GM23338 (cell line): ENCODE data around the gene UNC5B. TPM values are rescaled to one million over a fixed set of nuclear protein-coding genes. Genes with fewer than 3 reads are reported as not detected.

Experiments
- ATAC-seq: fragments of 200-7000 bp; cut with Tn5 transposase; 3 replicates; pipeline ENCODE4 v1.9.1; 2020
- DNase-seq: peaks from one replicate; pipeline ENCODE4 v3.0.0-alpha.2; 2015; ENCODE audit warnings: low spot score
- H2AFZ ChIP-seq: fragments of 200-600 bp; sonication (generic); 2 replicates; pipeline ENCODE4 v1.8.0; 2016; ENCODE audit warnings: antibody characterized with exemption, mild to moderate bottlenecking, moderate library complexity
- H3F3A ChIP-seq: fragments of 200-600 bp; sonication (generic); replicated peaks from 2 replicates; pipeline ENCODE4 v1.8.0; 2017; ENCODE audit warnings: antibody characterized with exemption, mixed run types, low read depth
- H3K27ac ChIP-seq: fragments of 200-600 bp; sonication (generic); 2 replicates; pipeline ENCODE4 v1.6.1; 2016; ENCODE audit warnings: low read depth
- H3K27me3 ChIP-seq: fragments of 200-600 bp; sonication (generic); 2 replicates; pipeline ENCODE4 v1.8.0; 2016; ENCODE audit warnings: mild to moderate bottlenecking, mixed run types, moderate library complexity; ENCODE audit not compliant: insufficient read depth
- H3K36me3 ChIP-seq: fragments of 200-600 bp; sonication (generic); 2 replicates; pipeline ENCODE4 v1.8.0; 2016; ENCODE audit warnings: mild to moderate bottlenecking; ENCODE audit not compliant: insufficient read depth
- H3K4me1 ChIP-seq: fragments of 200-600 bp; sonication (generic); 2 replicates; pipeline ENCODE4 v1.8.0; 2016; ENCODE audit warnings: mild to moderate bottlenecking, moderate library complexity; ENCODE audit not compliant: insufficient read depth
- H3K4me2 ChIP-seq: fragments of 200-600 bp; sonication (generic); 2 replicates; pipeline ENCODE4 v1.7.1; 2017; ENCODE audit warnings: mixed run types
- H3K4me3 ChIP-seq: fragments of 200-600 bp; sonication (generic); 2 replicates; pipeline ENCODE4 v1.6.1; 2016; ENCODE audit warnings: mixed run types
- H3K79me2 ChIP-seq: fragments of 200-600 bp; sonication (generic); replicated peaks from 2 replicates; pipeline ENCODE4 v1.8.0; 2017; ENCODE audit warnings: mild to moderate bottlenecking; ENCODE audit not compliant: insufficient read depth
- H3K9me2 ChIP-seq: fragments of 200-600 bp; sonication (generic); 2 replicates; pipeline ENCODE4 v1.8.0; 2017; ENCODE audit not compliant: insufficient read depth
- H4K20me1 ChIP-seq: fragments of 200-600 bp; sonication (generic); replicated peaks from 2 replicates; pipeline ENCODE4 v1.8.0; 2017; ENCODE audit warnings: mild to moderate bottlenecking; ENCODE audit not compliant: insufficient read depth
- H3K27ac Mint-ChIP-seq: 2 replicates; pipeline ENCODE4 v1.8.0; 2020; ENCODE audit warnings: inconsistent platforms, mild to moderate bottlenecking, moderate library complexity, mixed read lengths
- H3K27me3 Mint-ChIP-seq: 3 replicates; pipeline ENCODE4 v1.8.0; 2022; ENCODE audit warnings: low read depth, mild to moderate bottlenecking, moderate library complexity, mixed read lengths, inconsistent platforms; ENCODE audit not compliant: insufficient read depth, poor library complexity
- H3K36me3 Mint-ChIP-seq: 3 replicates; pipeline ENCODE4 v1.8.0; 2021; ENCODE audit warnings: low read depth, mild to moderate bottlenecking, inconsistent platforms, moderate library complexity, mixed read lengths
- H3K4me1 Mint-ChIP-seq: 3 replicates; pipeline ENCODE4 v1.8.0; 2020; ENCODE audit warnings: mild to moderate bottlenecking, inconsistent platforms, mixed read lengths
- H3K4me3 Mint-ChIP-seq: 3 replicates; pipeline ENCODE4 v1.8.0; 2021; ENCODE audit warnings: moderate library complexity, mild to moderate bottlenecking, inconsistent platforms, mixed read lengths
- H3K9me3 Mint-ChIP-seq: 3 replicates; pipeline ENCODE4 v1.8.0; 2020; ENCODE audit warnings: moderate library complexity, mild to moderate bottlenecking, inconsistent platforms, mixed read lengths
- CREB1 ChIP-seq: fragments of 250-450 bp; sonication (Bioruptor Pico); IDR thresholded peaks from 2 replicates; pipeline ENCODE4 v1.5.0; 2020; ENCODE audit warnings: low read depth, mild to moderate bottlenecking, moderate library complexity
- ETS1 ChIP-seq: IDR thresholded peaks from 2 replicates; pipeline ENCODE4 v1.6.1; 2016; ENCODE audit warnings: antibody characterized with exemption
- EZH2phosphoT487 ChIP-seq: fragments of 200-600 bp; sonication (generic); IDR thresholded peaks from one replicate; pipeline ENCODE4 v1.8.1; 2018; ENCODE audit warnings: antibody characterized with exemption; ENCODE audit not compliant: unreplicated experiment
- JUNB ChIP-seq: IDR thresholded peaks from one replicate; pipeline ENCODE4 v1.6.1; 2016; ENCODE audit warnings: antibody characterized with exemption; ENCODE audit not compliant: unreplicated experiment
- POLR2AphosphoS5 ChIP-seq: IDR thresholded peaks from 2 replicates; pipeline ENCODE4 v1.6.1; 2016; ENCODE audit warnings: antibody characterized with exemption, low read depth
- ZNF462 ChIP-seq: fragments of 250-450 bp; sonication (Bioruptor Pico); IDR thresholded peaks from 2 replicates; pipeline ENCODE4 v1.5.0; 2020; ENCODE audit warnings: mild to moderate bottlenecking, moderate library complexity
- polyA plus RNA-seq: library from polyadenylated mRNA; unstranded; fragments of >200 nt; fragmentation: Nextera tagmentation; extraction: Ambion mirVana; gene quantifications from 2 replicates; pipeline ENCODE4 v1.2.1, GENCODE V29; 2016
- total RNA-seq: library from RNA; depleted of rRNA; stranded (reverse); fragments of >200 nt; shearing (Covaris generic); gene quantifications from 2 replicates; pipeline ENCODE4 v1.2.3, GENCODE V29; 2014

The UNC5B gene
- total and polyA plus RNA-seq, 2 experiments from 2014 or later = 8.0 to 31.2 TPM

GRCh38 chr10:71220689-71221540, 8.5 kb downstream of the UNC5B start:
- no peak for ATAC-seq
- Histone ChIP-seq H3F3A (peaks cover 12% of the 10 kb centered on the region; the same call in 1 of the 2 replicates), H4K20me1 (peaks cover 5% of the 10 kb centered on the region; the same call in 1 of the 2 replicates), H3K4me3 (no peak overlapping the region), H2AFZ (no peak overlapping the region), H3K9me2 (no peaks in the 10 kb centered on the region), H3K4me1 (peaks cover 48% of the 10 kb centered on the region), H3K4me2 (no peak overlapping the region), H3K79me2 (peaks cover 70% of the 10 kb centered on the region), H3K36me3 (no peaks in the 10 kb centered on the region), H3K27ac (no peak overlapping the region), H3K27me3 (no peaks in the 10 kb centered on the region)
- Mint-ChIP-seq H3K4me1 (peaks cover 63% of the 10 kb centered on the region), H3K4me3 (no peak overlapping the region), H3K27ac (peak overlapping the region; percentile 65; the same call in 1 of the 2 replicates), H3K36me3 (peaks cover 11% of the 10 kb centered on the region; the same call in 1 of the 3 replicates), H3K27me3 (peaks cover 21% of the 10 kb centered on the region), H3K9me3 (no peaks in the 10 kb centered on the region)
- no peak for DNase-seq
- TF ChIP-seq CREB1 (CRISPR knock-in tag) (no peak), EZH2phosphoT487 (no peak), POLR2AphosphoS5 (no peak), JUNB (no peak), ETS1 (no peak), ZNF462 (no peak)
